Measurements from ENCODE around the gene PIK3CB.

DNA sequence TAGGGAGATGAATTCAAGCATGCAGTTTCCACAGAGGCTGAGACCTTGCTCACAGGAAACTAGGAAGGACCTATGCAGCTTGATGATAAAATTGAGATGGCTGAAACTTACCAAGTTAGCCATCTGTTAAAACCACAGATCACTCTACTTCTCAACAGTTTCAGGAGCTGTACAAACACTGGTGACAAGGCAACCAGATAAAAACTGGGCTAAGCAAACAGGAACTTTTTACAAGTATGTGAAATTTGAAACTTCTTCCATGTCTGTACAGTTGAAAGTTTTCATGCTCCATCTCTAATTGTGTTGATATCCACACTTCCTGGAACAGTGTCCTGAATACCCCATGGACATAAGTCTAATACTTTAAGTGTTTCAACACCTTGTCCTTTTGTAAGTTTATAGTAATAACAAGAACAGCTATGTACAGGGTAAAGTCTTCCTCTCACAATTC lies 147.9 kb downstream of the PIK3CB start:
- no peak for TF ChIP-seq CTCF (IDR thresholded peaks at IDR 0.05; ENCODE audit: poor library complexity)
- no peak for TF ChIP-seq EZH2 (IDR thresholded peaks at IDR 0.05; ENCODE audit: borderline replicate concordance)
- TF ChIP-seq EZH2phosphoT487 (IDR thresholded peaks at IDR 0.05; ENCODE audit: low read depth, severe bottlenecking, unreplicated experiment) = no peak

Data from hepatocyte (in vitro differentiated cells).